ENCODE results near the gene GJA3.

Gene GJA3

GRCh38 chr13:20099319-20099718 is 61.5 kb downstream of the GJA3 start:
- DNase-seq (ENCODE audit: low spot score) = no peak
- TF ChIP-seq CTCF (IDR thresholded peaks at IDR 0.05; ENCODE audit: extremely low read depth, missing control alignments) = no peak

GRCh38 chr13:20093951-20094350 is 66.9 kb downstream of the GJA3 start:
- no peak for DNase-seq (ENCODE audit: low spot score)
- TF ChIP-seq CTCF (IDR thresholded peaks at IDR 0.05; ENCODE audit: extremely low read depth, missing control alignments) = no peak

- no peak for TF ChIP-seq CTCF (IDR thresholded peaks at IDR 0.05; ENCODE audit: extremely low read depth, missing control alignments)
- no peak for DNase-seq (ENCODE audit: low spot score)
Observed at GRCh38 chr13:20090349-20090748, 70.5 kb downstream of the GJA3 start.

All from GM20000 (cell line).